AG10803 (cell line): ENCODE data around the gene ZNF511.

Source experiments
- DNase-seq: peaks from one replicate; pipeline ENCODE4 v3.0.0; 2010; ENCODE audit warnings: low read depth
- H3K4me3 ChIP-seq: 2 replicates; pipeline ENCODE4 v1.5.1; 2011; ENCODE audit warnings: mild to moderate bottlenecking, low read length, control low read depth
- CTCF ChIP-seq: conservative IDR thresholded peaks from 2 replicates; pipeline ENCODE4 v1.5.1; 2011; ENCODE audit warnings: mild to moderate bottlenecking, low read length, control low read depth, inconsistent platforms

ZNF511 gene

GRCh38 chr10:133303206-133303605 is 5.5 kb upstream of the ZNF511 start:
- DNase-seq = no peak
- no peak overlapping the region for H3K4me3 ChIP-seq
- TF ChIP-seq CTCF = no peak

DNA sequence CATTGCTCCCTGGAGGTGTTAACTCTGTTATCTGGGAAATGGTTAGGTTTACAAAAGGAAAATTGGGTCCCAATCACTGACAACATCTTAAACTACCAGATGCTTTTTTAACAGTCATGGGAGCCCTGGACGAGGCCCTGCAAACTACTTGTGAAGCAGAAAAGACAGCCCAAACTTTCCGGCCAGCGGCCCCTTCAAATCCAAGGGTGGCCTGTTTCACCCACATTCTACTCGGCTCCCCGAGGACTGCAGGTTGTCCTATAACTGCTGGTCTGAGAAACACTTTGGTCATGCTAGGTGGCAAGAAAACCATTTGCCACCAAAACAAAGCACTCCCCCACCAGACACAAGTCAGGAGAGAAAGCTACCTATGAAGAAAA is 2.6 kb upstream of the ZNF511 start:
- DNase-seq = no peak
- no peak overlapping the region for H3K4me3 ChIP-seq
- TF ChIP-seq CTCF = no peak

GRCh38 chr10:133306941-133307379 is 1.8 kb upstream of the ZNF511 start:
- peak overlapping the region; percentile 1; the same call in 1 of the 2 replicates for H3K4me3 ChIP-seq
- no peak for DNase-seq
- TF ChIP-seq CTCF = no peak

- TF ChIP-seq CTCF = peak; percentile 75
- H3K4me3 ChIP-seq = peak overlapping the region; percentile 92
- DNase-seq = peak; percentile 54
These were observed 816 bp upstream of the ZNF511 start for GRCh38 chr10:133307776-133308420.

GRCh38 chr10:133309100-133309719 is 496 bp downstream of the ZNF511 start:
- no peak for TF ChIP-seq CTCF
- peak; percentile 88 for DNase-seq
- H3K4me3 ChIP-seq = peak overlapping the region; percentile 92

DNA sequence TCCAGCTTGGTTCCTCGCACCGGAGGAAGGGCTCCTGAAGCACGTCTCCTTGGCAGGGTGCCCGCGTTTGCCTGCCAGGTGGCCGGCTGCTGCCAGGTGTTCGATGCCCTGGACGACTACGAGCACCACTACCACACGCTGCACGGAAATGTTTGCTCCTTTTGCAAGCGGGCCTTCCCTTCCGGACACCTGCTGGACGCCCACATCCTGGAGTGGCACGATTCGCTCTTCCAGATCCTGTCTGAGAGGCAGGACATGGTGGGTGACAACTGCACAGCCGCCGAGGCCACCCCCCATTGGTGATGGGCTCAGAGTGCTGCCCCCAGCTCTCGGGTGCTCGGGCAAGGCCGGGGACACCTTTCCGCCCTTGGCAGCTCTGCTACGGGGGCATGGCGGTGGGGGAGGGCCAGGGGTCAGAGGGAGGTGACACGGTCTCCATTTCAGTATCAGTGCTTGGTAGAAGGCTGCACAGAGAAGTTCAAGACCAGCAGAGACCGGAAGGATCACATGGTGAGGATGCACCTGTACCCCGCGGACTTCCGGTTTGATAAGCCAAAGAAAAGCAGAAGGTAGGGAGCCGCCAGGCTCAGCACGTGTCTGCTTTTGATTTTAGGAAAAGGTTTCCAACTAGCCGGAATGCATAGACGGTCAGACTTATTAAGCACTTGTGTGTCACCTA is 1.1 kb downstream of the ZNF511 start:
- H3K4me3 ChIP-seq = no peak overlapping the region
- TF ChIP-seq CTCF = no peak

GRCh38 chr10:133310399-133310755 is 1.7 kb downstream of the ZNF511 start:
- H3K4me3 ChIP-seq = no peak overlapping the region
- no peak for TF ChIP-seq CTCF
- no peak for DNase-seq

More for the DNA sequence above, 1.1 kb downstream of the ZNF511 start:
- no peak for DNase-seq
